Effector CD4-positive, alpha-beta T cell (primary cell): ENCODE measurements around the gene TEKT5.
"Not testable (repeated sequence)": the region's sequence is repeated elsewhere in the genome, so short reads cannot be mapped to it uniquely, and the experiment has no call there.

Source experiments
- DNase-seq: peaks from one replicate; pipeline ENCODE4 v3.0.0-alpha.2; 2020

TEKT5 gene

GRCh38 chr16:10629592-10629963, 65.2 kb downstream of the TEKT5 start:
- DNase-seq: no peak

DNA sequence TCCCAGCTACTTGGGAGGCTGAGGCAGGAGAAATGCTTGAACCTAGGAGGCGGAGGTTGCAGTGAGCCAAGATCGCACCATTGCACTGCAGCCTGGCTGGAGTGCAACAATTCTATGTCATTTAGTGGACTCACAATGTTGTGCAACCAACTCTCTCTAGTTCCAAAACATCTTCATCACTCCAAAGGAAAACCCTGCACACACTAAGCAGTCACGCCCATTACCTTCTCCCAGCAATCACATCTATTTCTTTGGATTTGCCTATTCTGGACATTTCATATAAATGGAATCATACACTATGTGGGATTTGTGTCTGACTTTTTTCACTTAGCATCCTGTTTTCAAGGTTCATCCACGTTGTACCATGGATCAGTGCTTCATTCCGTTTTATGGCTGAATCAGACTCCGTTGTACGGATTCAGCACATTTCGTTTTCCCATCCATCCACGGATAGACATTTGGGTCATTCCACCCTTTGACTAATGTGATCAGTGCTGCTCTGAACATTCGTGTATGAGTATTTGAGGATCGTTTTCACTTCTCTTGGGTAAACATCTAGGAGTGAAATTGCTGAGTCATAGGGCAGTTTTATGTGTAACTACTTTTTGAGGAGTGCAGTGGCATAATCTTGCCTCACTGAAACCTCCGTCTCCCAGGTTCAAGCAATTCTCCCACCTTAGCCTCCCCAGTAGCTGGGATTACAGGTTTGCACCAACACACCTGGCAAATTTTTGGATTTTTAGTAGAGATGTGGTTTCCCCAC, 69.0 kb downstream of the TEKT5 start:
- DNase-seq: no peak

DNA sequence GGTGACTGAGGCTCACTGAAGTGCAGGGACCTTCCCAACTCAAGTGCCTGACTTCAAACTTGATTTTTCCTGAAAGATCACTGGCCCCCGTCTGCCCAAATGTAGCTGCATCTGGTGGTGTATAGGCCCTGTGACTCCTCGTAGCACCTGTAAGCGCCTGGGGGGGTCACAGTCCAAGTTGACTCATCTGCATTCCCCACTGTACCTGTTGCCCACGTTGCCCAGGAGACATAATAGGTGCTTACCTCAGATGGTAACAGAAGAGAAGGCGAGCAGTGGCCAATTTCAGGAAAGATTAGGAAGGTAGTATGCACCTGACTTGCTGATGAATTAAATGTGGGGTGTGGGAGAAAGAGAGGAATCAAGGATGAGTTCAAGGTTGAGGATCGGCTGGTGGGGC, 70.2 kb downstream of the TEKT5 start:
- no peak for DNase-seq

DNA sequence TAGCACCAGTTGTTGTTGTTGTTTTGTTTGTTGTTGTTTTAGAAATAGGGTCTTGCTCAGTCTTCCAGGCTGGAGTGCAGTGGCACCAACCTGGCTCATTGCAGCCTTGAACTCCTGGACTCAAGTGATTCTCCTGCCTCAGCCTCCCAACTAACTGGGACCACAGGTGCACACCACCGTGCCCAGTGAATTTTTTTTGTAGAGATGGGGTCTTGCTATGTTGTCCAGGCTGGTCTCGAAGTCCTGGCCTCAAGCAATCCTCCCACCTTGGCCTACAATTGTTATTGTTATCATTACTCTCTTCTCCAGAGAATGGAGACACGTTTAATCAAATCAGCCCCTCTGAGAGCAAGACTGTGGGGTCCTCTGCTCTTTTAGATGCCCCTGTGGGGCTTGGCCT, 71.7 kb downstream of the TEKT5 start:
- no peak for DNase-seq

DNA sequence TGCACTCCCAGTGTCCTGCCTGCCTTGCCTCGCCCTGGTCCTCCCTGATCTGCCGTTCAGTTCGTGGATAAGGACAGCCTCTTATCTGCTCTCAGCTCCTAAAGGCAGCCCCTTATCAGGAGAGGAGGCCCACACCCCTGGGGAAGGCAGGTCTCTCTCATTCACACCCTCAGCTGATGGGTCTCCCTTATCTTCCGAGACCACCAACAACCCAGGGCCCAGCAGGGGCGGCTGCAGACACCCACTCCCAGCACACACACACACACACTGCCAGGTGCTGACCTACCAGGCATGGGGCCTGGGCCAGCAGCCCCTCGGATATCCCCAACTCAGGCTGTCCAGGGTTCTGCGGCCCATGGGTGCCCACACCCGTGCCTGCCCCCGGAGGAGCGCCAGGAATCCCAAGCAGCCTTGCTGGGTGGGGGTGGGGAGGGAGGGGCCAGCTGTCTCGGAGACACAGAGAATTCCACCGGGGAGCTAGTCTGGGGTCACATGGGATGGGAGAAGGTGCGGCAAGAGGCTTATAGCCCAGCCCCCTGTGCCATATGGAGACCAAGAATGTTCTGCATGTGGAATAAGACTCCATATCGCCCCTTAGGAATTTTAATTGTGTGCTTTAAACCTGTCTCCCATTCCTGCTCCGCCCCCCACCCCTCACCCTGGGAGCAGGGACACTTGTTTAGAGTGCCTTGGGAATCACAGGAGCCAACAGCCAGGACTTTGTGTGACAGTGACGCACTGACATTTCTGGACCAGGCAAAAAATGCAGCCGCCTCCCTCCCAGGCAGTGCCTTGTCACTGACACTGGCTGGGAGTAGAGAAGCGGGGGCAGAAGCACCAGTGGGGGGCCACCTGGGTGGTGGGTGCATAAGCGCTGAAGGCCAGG, 72.5 kb downstream of the TEKT5 start:
- no peak for DNase-seq

DNA sequence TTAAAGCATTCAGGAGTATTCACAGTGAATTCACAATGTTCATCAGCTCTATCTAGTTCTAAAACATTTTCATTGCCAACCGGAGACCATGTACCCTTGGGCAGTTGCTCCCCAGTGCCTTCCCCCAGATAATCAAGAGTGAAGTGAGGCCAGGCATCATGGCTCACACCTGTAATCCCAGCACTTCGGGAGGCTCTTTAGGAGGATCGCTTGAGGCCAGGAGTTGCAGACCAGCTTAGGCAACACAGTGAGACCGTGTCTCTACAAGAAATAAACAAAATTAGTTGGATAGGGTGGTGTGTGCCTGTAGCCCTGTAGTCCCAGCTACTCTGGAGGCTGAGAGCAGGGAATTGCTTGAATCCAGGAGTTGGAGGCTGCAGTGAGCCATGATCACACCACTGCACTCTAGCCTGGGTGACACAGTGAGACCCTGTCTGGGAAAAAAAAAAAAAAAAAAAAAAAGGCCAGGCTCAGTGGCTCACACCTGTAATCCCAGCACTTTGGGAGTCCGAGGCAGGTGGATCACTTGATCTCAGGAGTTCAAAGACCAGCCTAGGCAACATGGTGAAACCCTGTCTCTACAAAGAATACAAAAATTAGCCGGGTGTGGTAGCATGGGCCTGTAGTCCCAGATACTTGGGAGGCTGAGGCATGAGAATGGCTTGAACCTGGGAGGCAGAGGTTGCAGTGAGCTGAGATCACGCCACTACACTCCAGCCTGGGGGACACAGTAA, 73.3 kb downstream of the TEKT5 start:
- DNase-seq: not testable (repeated sequence)

- no peak for DNase-seq
Observed at GRCh38 chr16:10620120-10620519, 74.6 kb downstream of the TEKT5 start.

DNA sequence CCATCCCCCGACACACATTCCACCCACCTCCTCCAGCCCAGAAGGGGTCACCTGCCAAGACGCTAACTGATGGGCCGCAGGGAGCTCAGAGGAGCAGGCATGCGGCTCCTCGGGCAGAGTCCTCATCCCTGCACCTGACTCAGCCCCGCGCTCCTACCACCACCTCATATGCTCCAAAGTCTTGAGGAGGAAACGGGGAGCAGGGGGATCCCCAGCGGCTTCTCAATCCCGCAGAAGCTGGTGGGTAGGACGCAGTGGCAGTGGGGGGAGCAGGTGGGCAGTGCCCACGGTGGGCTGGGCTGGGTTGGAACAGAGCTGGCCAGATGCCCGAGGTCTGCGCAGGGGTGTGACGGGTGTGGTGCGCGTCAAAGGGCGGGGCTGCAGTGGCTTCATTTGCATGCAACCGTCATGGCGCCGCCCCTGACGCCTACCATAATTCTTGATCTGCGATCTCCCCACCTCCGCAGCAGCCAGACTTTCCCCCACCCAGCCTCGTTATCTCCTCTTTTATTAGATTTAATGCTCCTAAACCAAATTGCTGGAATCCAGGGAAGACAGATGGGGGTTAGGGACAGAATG, 75.4 kb downstream of the TEKT5 start:
- no peak for DNase-seq

- no peak for DNase-seq
Observed at GRCh38 chr16:10618710-10619209, 76.0 kb downstream of the TEKT5 start.

DNA sequence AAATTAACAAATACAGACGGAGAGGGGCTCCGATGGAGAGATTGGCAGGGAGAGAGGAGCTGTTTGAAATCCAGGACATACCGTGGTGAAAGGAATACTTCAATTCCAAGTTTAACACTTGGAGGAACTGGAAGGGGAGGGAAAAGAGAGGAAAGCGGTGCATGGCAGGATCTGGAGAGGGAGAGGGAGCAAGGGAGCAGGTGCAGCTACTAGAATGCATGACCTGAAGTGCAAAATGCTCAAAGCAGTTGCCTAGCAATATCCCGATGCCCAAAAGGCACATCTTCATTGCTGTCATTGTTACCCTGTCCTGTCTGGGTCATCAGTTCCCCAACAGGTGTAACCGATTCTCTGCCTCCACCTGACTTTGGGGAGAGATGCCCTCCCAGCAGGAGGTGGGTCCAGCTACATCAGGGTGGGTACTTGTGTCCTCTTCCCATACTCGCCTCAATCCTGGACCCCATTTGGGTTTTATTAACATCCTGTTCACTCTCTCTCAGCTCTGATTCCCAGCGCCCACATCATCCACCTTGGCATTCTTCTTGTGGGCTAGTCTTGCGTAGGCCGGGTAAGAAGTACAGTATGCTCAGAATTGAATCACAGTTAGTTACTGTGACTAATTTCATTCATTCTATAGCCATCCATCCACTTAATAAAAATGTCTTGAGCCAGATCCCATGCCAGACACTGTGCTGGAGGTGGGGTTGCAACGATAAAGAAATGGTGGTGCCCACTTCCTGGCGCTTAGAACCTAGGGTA, 76.9 kb downstream of the TEKT5 start:
- DNase-seq: no peak

DNA sequence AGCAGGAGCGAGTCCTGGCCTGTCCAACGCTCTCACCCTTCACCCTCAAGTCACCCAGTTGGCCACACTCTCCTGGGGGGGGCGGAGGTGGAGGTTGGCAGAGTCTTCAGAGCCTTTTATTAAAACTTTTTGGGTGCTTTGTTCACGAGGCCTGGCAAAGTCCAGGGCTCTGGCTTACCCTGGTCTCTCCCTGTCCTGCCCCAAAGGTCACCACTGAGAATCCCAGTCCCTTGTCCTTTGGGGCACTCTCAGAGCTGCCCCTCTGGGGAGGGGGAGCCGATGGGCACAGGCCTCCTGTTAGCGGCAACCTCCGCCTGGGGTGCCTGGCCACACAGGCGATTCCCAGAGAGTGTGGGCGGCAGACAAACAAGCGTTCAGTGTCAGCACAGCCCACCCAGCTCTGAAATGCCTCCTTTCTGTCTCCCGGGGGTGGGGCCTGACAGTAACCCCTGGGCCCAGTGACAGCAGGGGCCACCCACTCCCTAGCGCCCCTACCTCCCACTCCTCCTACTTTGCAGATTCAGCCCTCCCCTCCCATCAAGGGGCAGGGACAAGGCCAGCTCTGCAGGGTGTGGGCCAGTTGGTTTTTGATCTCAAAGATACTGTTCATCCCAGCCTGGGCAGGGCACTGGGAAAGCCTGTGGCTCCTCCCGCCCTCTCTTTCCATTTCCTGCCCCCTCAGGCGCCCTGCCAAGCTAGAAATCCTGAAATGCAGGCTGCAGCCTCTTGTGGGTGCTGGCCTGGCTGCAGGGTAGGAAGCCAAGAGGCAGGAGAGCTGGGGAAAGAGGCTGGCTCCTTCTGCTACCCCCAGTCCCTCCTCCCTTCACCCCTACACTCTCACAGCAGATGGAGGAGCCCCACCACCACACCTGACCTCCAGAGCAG, 77.7 kb downstream of the TEKT5 start:
- no peak for DNase-seq

DNA sequence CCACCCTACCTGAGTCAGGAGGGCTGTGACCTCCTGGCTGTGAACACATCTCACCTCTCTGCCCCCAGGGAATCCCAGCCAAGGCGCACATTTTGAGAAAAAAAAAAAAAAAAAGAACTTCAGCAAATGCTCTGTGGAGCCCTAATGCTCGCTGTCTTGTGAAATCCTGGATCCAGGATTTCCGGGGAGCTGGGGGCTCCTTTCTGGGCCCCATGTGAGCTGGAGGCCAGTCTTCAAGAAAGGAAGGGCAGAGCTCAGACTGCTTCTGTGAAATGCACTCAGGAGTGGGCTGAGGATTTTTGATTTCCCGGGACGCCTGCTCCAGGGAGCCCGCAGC, 78.3 kb downstream of the TEKT5 start:
- DNase-seq: no peak

DNA sequence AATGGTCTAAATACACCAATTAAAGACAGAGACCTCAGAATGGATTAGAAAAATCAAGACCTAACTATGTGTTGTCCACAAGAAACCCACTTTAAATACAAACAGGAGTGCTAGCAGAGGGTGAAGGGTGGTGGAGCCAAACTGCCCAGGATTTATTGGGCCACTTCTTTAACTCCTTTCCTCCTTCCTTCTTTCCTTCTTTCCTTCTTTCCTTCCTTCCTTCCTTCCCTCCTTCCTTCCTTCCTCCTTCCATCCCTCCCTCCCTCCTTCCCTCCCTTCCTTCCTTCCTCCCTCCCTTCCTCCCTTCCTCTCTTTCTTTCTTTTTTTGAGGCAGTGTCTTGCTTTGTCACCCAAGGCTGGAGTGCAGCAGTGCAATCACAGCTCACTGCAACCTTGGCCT, 80.0 kb downstream of the TEKT5 start:
- no peak for DNase-seq

DNA sequence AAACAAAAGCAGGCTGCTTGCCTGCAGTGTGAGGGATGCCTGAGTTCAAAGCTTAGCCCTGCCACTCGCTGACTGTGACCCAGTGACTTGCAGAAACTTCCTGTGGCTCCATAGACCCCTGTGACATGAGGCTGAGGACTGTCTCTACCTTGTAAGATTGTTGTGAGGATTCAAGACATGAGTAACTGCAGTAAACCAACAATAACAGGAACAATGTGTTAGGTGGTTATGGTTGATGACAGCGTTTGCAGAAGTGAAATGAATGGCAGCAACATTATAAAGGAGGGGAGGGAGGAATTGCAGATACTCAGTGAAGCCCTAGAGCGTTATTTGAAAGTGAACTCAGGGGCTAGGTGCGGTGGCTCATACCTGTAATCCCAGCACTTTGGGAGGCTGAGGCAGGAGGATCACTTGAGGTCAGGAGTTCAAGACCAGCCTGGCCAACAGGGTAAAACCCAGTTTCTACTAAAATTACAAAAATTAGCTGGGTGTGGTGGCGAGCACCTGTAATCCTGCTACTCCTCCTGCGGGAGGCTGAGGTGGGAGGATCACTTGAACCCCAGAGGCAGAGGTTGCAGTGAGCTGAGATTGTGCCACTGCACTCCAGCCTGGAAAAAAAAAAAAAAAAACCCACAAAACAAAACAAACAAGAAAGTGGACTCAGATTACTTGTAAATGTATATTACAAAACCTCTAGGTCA, 80.8 kb downstream of the TEKT5 start:
- DNase-seq: no peak

GRCh38 chr16:10612649-10613179, 82.0 kb downstream of the TEKT5 start:
- DNase-seq: no peak

DNA sequence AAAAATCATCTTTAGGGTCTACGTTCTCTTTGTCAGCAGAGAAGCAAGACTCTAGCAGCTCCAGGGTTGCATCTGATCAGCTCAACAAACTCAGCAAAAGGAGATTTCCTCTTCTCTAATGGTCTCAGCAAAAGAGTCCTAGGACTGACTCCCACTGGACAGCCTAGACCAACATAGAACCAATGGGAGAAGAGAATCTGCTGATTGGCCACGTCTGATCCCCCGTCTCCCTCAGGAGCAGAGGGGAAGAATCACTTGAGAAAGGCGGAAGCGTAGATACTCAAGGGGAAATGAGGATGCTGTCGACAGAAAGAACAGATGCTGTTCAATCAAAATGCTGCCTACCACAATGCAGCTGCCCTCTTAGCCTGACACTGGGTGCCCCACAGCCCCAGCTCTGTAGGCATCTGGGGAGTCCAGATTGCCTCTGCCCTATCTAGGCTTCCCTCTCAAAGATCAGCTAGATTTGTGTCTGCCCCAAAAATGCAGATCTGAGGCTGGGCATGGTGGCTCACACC, 82.8 kb downstream of the TEKT5 start:
- DNase-seq: no peak

DNA sequence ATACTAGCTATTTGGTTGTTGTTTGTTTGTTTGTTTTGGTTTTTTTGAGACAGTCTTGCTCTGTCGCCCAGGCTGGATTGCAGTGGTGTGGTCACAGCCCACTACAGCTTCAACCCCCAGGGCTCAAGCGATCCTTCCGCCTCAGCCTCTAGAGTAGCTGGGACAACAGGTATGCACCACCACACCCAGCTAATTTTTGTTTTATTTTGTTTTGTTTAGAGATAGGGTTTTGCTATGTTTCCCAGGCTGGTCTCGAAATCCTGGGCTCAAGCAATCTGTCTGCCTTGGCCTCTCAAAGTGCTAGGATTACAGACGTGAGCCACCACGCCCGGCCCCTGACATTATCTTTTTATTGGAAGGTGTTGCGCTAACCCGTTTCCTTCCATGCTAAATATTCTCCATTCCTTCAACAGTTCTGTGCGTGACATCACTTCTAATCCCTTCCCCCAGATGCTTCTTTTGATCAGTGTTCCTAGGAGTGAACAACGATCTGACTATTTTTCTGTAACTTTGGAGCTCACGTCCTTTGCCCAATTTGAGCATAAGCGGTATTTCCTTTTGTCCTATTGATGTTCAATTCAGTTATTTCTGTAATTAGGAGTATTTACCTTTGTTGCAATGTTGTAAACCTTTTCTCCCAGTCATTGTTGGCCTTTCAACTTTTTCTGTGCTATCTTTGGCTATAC, 84.1 kb downstream of the TEKT5 start:
- DNase-seq: no peak

DNA sequence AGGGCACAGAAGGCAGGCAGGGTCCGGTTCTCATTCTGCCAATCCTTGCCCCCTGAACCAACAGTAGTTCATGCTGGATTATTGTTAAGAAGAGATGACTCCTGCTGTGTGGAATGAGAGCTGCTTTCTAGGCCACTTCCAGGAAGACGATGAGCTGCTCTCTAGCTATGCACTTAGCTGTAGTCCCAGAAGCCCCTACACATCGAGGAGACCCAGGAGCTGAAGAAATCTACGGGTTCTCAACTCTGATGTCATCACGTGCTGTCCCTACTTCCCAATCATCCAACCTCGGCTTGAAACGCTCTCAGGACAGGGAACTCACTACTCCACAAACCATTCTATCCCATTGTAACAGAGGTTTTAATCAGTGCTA, 85.3 kb downstream of the TEKT5 start:
- no peak for DNase-seq

DNA sequence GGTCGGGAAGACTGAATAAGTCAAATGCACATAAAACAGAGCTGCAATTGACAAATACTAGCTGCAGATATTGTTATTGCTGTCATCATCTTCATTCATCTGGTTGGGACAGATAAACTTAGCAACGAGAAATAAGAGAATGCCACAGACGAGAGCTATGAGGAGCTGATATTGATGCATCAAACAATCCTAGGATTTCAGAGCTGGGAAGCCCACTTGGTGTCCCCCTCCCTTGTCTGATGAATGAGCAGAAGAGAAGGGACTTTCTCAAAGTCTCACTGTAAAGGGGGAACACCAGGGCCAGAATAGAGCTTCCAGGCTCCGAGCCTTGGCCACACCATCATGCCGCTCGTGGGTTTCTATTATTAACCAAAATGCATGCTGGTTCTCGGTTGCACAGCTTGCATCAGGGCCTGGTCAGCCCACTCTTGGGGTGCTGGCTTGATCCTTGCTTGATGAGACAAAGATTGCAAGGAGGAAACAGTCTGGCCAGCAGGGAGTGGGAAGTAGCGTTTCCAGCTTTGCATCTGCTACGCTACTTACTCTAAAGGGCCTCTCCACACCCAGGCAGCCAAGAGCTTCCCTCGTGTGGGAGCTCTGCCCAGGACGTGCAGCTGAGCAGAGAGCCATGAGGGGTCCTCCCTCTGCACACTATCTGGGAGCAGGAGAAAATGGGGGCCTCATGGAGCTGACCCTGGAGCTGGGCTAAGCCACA, 85.9 kb downstream of the TEKT5 start:
- DNase-seq: no peak
